IMR-90 (cell line): ENCODE data around the gene DGKE. TPM values are rescaled to one million over a fixed set of nuclear protein-coding genes. Genes with fewer than 3 reads are reported as not detected.

Source experiments
- ELK1 ChIP-seq: fragments of 150-350 bp; IDR thresholded peaks from 2 replicates; pipeline ENCODE4 v1.6.1; 2016; ENCODE audit warnings: low read depth, mild to moderate bottlenecking, low read length, moderate library complexity, borderline replicate concordance
- MXI1 ChIP-seq: IDR thresholded peaks from 2 replicates; pipeline ENCODE4 v1.6.1; 2012; ENCODE audit warnings: low read depth, mild to moderate bottlenecking, low read length, moderate library complexity, borderline replicate concordance
- polyA plus RNA-seq, 3 experiments: library from polyadenylated mRNA; depleted of rRNA; stranded (reverse); fragments of >200 nt; gene quantifications; 2 replicates each; pipeline ENCODE4 v1.2.3, GENCODE V29; 2012; ENCODE audit warnings: low replicate concordance in 1 of 3
- total RNA-seq: library from RNA; depleted of rRNA; stranded (reverse); fragments of >200 nt; gene quantifications from 2 replicates; pipeline ENCODE4 v1.2.3, GENCODE V29; 2012

DGKE gene
- total and polyA plus RNA-seq, 2 of the 4 experiments (the other 2 are of a cell fraction) = 3.9 to 5.0 TPM

GRCh38 chr17:56913867-56914580 lies 80.1 kb downstream of the DGKE start, which contains the start of gene TRIM25 (continued):
- TF ChIP-seq ELK1 (no peak), MXI1 (no peak; the same call in 1 of the 2 replicates)
